K562 (cell line): ENCODE results near the gene CSNK1A1. TPM values are rescaled to one million over a fixed set of nuclear protein-coding genes. Genes with fewer than 3 reads are reported as not detected.

Experiments used
- ARID2 ChIP-seq: fragments of 450-650 bp; IDR thresholded peaks from 2 replicates; pipeline ENCODE4 v1.6.1; 2017; ENCODE audit warnings: antibody characterized with exemption, mild to moderate bottlenecking
- CHAMP1 ChIP-seq: fragments of 450-650 bp; IDR thresholded peaks from 2 replicates; pipeline ENCODE4 v1.6.1; 2016; ENCODE audit warnings: mild to moderate bottlenecking
- CHD2 ChIP-seq: IDR thresholded peaks from 2 replicates; pipeline ENCODE4 v1.6.1; 2011; ENCODE audit warnings: low read depth, low read length
- EGR1 ChIP-seq: fragments of 450-650 bp; conservative IDR thresholded peaks from 2 replicates; pipeline ENCODE4 v1.6.1; 2017; ENCODE audit warnings: mild to moderate bottlenecking
- EWSR1 ChIP-seq: fragments of 450-650 bp; IDR thresholded peaks from 2 replicates; pipeline ENCODE4 v1.6.1; 2018; ENCODE audit warnings: borderline replicate concordance, mild to moderate bottlenecking, low read depth, moderate library complexity; ENCODE audit not compliant: partially characterized antibody
- GABPB1 ChIP-seq: sonication (generic); formaldehyde crosslinking; IDR thresholded peaks from 2 replicates; pipeline ENCODE4 v1.8.0; 2022; ENCODE audit warnings: mild to moderate bottlenecking, missing genetic modification reagents
- GATAD2A ChIP-seq: fragments of 450-650 bp; IDR thresholded peaks from 2 replicates; pipeline ENCODE4 v1.6.1; 2017
- MAFG ChIP-seq: fragments of 450-650 bp; conservative IDR thresholded peaks from 2 replicates; pipeline ENCODE4 v1.6.1; 2016; ENCODE audit warnings: missing genetic modification characterization, missing compliant biosample characterization
- RBM39 ChIP-seq: fragments of 200-400 bp; formaldehyde crosslinking; optimal IDR thresholded peaks from 2 replicates; pipeline ENCODE3; 2018; ENCODE audit warnings: low read depth, low read length
- ZNF318 ChIP-seq, 2 experiments: fragments of 450-650 bp; IDR thresholded peaks; 2 replicates each; pipeline ENCODE4 v1.6.1; 2016; ENCODE audit warnings: mild to moderate bottlenecking in 2 of 2, borderline replicate concordance in 1 of 2, low read depth in 1 of 2, moderate library complexity in 1 of 2
- ZNF609 ChIP-seq: sonication (generic); formaldehyde crosslinking; IDR thresholded peaks from 2 replicates; pipeline ENCODE4 v1.8.1; 2023; ENCODE audit warnings: missing genetic modification reagents, mild to moderate bottlenecking, borderline replicate concordance
- polyA plus RNA-seq, 8 experiments: library from polyadenylated mRNA; depleted of rRNA in 4 of 8; stranded (reverse) in 5 of 8; unstranded in 3 of 8; fragments of >200 nt; fragmentation: Nextera tagmentation in 2 of 8; fragmentation: Illumina TruSeq in 1 of 8; extraction: Ambion mirVana in 2 of 8; extraction: Trizol in 1 of 8; gene quantifications; 2 replicates each; pipeline versions ENCODE4 v1.2.1 to v1.2.3, GENCODE V29; 2011 to 2014; ENCODE audit warnings: inconsistent platforms in 1 of 8, missing spikeins in 1 of 8
- total RNA-seq, 7 experiments: library from RNA; depleted of rRNA in 6 of 7; stranded (reverse); fragments of >200 nt in 6 of 7; fragmentation: Illumina TruSeq in 2 of 7; extraction: Trizol in 2 of 7; gene quantifications; 2 replicates each; pipeline versions ENCODE4 v1.2.1 to v1.2.3, GENCODE V29; 2011 to 2021; ENCODE audit warnings: low replicate concordance in 1 of 7

Gene CSNK1A1
- total and polyA plus RNA-seq, 9 of the 15 experiments (the other 6 are each of a cell fraction or from before 2014, with no cell fraction given), result 49.1 to 196 (median 154) TPM

GRCh38 chr5:149448831-149449714 lies 102.2 kb downstream of the CSNK1A1 start (continued):
- TF ChIP-seq EGR1, result no peak
- no peak for TF ChIP-seq GATAD2A
- no peak for TF ChIP-seq EWSR1
- no peak for TF ChIP-seq RBM39
- no peak for TF ChIP-seq CHAMP1
- no peak for TF ChIP-seq MAFG (tag)
- TF ChIP-seq GABPB1, result no peak
- TF ChIP-seq ZNF609 (CRISPR knock-in tag), result no peak
- TF ChIP-seq ZNF318 (IDR thresholded peaks at IDR 0.05; ENCODE audit: borderline replicate concordance in 1 of 2, low read depth in 1 of 2), result no peak
- TF ChIP-seq CHD2, result no peak
- TF ChIP-seq ARID2, result peak; percentile 83; the same call in 1 of the 2 replicates
